Measurements from ENCODE around the gene ANGEL1.

The ANGEL1 gene

GRCh38 chr14:76812422-76813383 is at the start of gene ANGEL1:
Gene ANGEL1, minus strand, starts transcription at chr14:76812882. Its CDS starts 55 bp downstream, at chr14:76812827.
- peak; percentile 93 to 97 (median 94) for DNase-seq (ENCODE audit: low read depth in 2 of 3, low spot score in 1 of 3)

GRCh38 chr14:76861574-76862255 is 49.0 kb upstream of the ANGEL1 start:
- no peak for DNase-seq (ENCODE audit: low read depth in 2 of 3, low spot score in 1 of 3)

- no peak for DNase-seq (ENCODE audit: low read depth in 2 of 3, low spot score in 1 of 3)
Observed at GRCh38 chr14:76856769-76857168, 44.1 kb upstream of the ANGEL1 start.

- DNase-seq (ENCODE audit: low read depth in 2 of 3, low spot score in 1 of 3), result no peak
Observed at GRCh38 chr14:76855066-76855465, 42.4 kb upstream of the ANGEL1 start.

GRCh38 chr14:76848879-76849278 is 36.2 kb upstream of the ANGEL1 start:
- no peak for DNase-seq (ENCODE audit: low read depth in 2 of 3, low spot score in 1 of 3)

GRCh38 chr14:76846331-76847047 is 33.8 kb upstream of the ANGEL1 start:
- no peak for DNase-seq (ENCODE audit: low read depth in 2 of 3, low spot score in 1 of 3)

GRCh38 chr14:76844223-76844622 is 31.5 kb upstream of the ANGEL1 start:
- DNase-seq (ENCODE audit: low read depth in 2 of 3, low spot score in 1 of 3), result peak; percentile 50 to 58 (median 53)

- DNase-seq (ENCODE audit: low read depth in 2 of 3, low spot score in 1 of 3), result no peak
Observed at GRCh38 chr14:76842414-76842813, 29.7 kb upstream of the ANGEL1 start.

GRCh38 chr14:76837524-76837923 is 24.8 kb upstream of the ANGEL1 start:
- no peak for DNase-seq (ENCODE audit: low read depth in 2 of 3, low spot score in 1 of 3)

- DNase-seq (ENCODE audit: low read depth in 2 of 3, low spot score in 1 of 3), result no peak
Observed at GRCh38 chr14:76836029-76836630, 23.4 kb upstream of the ANGEL1 start.

GRCh38 chr14:76834241-76834661 is 21.6 kb upstream of the ANGEL1 start:
- DNase-seq (ENCODE audit: low read depth in 2 of 3, low spot score in 1 of 3), result no peak

- DNase-seq (ENCODE audit: low read depth in 2 of 3, low spot score in 1 of 3), result no peak
Observed at GRCh38 chr14:76833011-76833410, 20.3 kb upstream of the ANGEL1 start.

GRCh38 chr14:76832503-76832988 is 19.9 kb upstream of the ANGEL1 start:
- no peak for DNase-seq (ENCODE audit: low read depth in 2 of 3, low spot score in 1 of 3)

GRCh38 chr14:76830556-76830955 is 17.9 kb upstream of the ANGEL1 start:
- no peak for DNase-seq (ENCODE audit: low read depth in 2 of 3, low spot score in 1 of 3)

GRCh38 chr14:76829650-76830421 is 17.2 kb upstream of the ANGEL1 start:
- no peak for DNase-seq (ENCODE audit: low read depth in 2 of 3, low spot score in 1 of 3)

- no peak for DNase-seq (ENCODE audit: low read depth in 2 of 3, low spot score in 1 of 3)
Observed at GRCh38 chr14:76829013-76829365, 16.3 kb upstream of the ANGEL1 start.

GRCh38 chr14:76828339-76829012 is 15.8 kb upstream of the ANGEL1 start:
- DNase-seq (ENCODE audit: low read depth in 2 of 3, low spot score in 1 of 3), result no peak

- no peak for DNase-seq (ENCODE audit: low read depth in 2 of 3, low spot score in 1 of 3)
Observed at GRCh38 chr14:76827696-76828296, 15.1 kb upstream of the ANGEL1 start.

GRCh38 chr14:76826122-76826521 is 13.4 kb upstream of the ANGEL1 start, which contains the start of gene LRRC74A:
Gene LRRC74A, plus strand, starts transcription at chr14:76826408. Its CDS starts 290 bp downstream, at chr14:76826698.
- DNase-seq (ENCODE audit: low read depth in 2 of 3, low spot score in 1 of 3), result no peak

Data from stimulated activated CD4-positive, alpha-beta T cell treated with anti-CD3 and anti-CD28 coated beads, Interleukin-12 subunit alpha, Interleukin-12 subunit beta, amount 100 ng/mL, for 48 hours (primary cell).